NCI-H2081 treated with DMSO at 0.1 percent for 48 hours (cell line): ENCODE results near the gene SH2D1B.

Experiments
- DNase-seq: peaks from one replicate; lab custom pipeline; 2025; lab: John Stamatoyannopoulos, UW

The SH2D1B gene

GRCh38 chr1:162398999-162399580, 12.8 kb downstream of the SH2D1B start:
- DNase-seq, result no peak

- no peak for DNase-seq
Observed at GRCh38 chr1:162397943-162398560, 13.9 kb downstream of the SH2D1B start.

GRCh38 chr1:162397039-162397448, 14.9 kb downstream of the SH2D1B start:
- DNase-seq, result no peak

GRCh38 chr1:162396201-162396906, 15.6 kb downstream of the SH2D1B start:
- DNase-seq, result no peak

GRCh38 chr1:162391790-162392563, 20.0 kb downstream of the SH2D1B start:
- no peak for DNase-seq

GRCh38 chr1:162390396-162391185, 21.3 kb downstream of the SH2D1B start:
- no peak for DNase-seq

GRCh38 chr1:162389971-162390370, 22.0 kb downstream of the SH2D1B start:
- no peak for DNase-seq

GRCh38 chr1:162389021-162389818, 22.7 kb downstream of the SH2D1B start:
- no peak for DNase-seq

- no peak for DNase-seq
Observed at GRCh38 chr1:162388615-162389014, 23.3 kb downstream of the SH2D1B start.

- no peak for DNase-seq
Observed at GRCh38 chr1:162388083-162388594, 23.8 kb downstream of the SH2D1B start.

- no peak for DNase-seq
Observed at GRCh38 chr1:162387226-162388082, 24.5 kb downstream of the SH2D1B start.

GRCh38 chr1:162386292-162387225, 25.4 kb downstream of the SH2D1B start:
- DNase-seq, result no peak

- no peak for DNase-seq
Observed at GRCh38 chr1:162385702-162386101, 26.2 kb downstream of the SH2D1B start.

- DNase-seq, result no peak
Observed at GRCh38 chr1:162385280-162385623, 26.7 kb downstream of the SH2D1B start.

- DNase-seq, result no peak
Observed at GRCh38 chr1:162384601-162385279, 27.2 kb downstream of the SH2D1B start.

GRCh38 chr1:162384116-162384515, 27.8 kb downstream of the SH2D1B start:
- no peak for DNase-seq

GRCh38 chr1:162383516-162383915, 28.4 kb downstream of the SH2D1B start:
- no peak for DNase-seq

- DNase-seq, result no peak
Observed at GRCh38 chr1:162383091-162383490, 28.8 kb downstream of the SH2D1B start.
